Testis (tissue), 3 donors: Measurements from ENCODE around the gene GLRX5. TPM values are rescaled to one million over a fixed set of nuclear protein-coding genes. Genes with fewer than 3 reads are reported as not detected.

Experiments
- DNase-seq: peaks from one replicate; pipeline ENCODE4 v3.0.0-alpha.2; 2019
- H3K27ac ChIP-seq, 2 donors: fragments of 200-600 bp; sonication (generic); one replicate each; pipeline ENCODE4 v1.5.1; 2019
- H3K27me3 ChIP-seq: fragments of 200-600 bp; sonication (generic); one replicate; pipeline ENCODE4 v1.5.1; 2019
- H3K36me3 ChIP-seq: fragments of 200-600 bp; sonication (generic); one replicate; pipeline ENCODE4 v1.5.1; 2017; ENCODE audit warnings: low read depth; ENCODE audit errors: missing control alignments
- H3K4me1 ChIP-seq: fragments of 200-600 bp; sonication (generic); one replicate; pipeline ENCODE4 v1.5.1; 2019
- H3K4me3 ChIP-seq, 2 donors: fragments of 200-600 bp; sonication (generic); one replicate each; pipeline ENCODE4 v1.5.1; 2017 to 2019
- H3K9me3 ChIP-seq: fragments of 200-600 bp; sonication (generic); one replicate; pipeline ENCODE4 v1.5.1; 2017
- POLR2A ChIP-seq: fragments of 450-650 bp; IDR thresholded peaks from one replicate; pipeline ENCODE4 v1.6.1; 2017; ENCODE audit warnings: antibody characterized with exemption, mild to moderate bottlenecking, moderate library complexity
- WGBS, 2 donors: methylation state at CpG; one replicate each; pipeline ENCODE4 v1.1.5; 2018; 5-methylcytosine and 5-hydroxymethylcytosine counted together
- intact Hi-C: fragments of 100-400 bp; cut with DNase I; formaldehyde crosslinking; loops from one replicate; pipeline ENCODE4 v1.15.1; 2023; ENCODE audit warnings: low total_unique reads
- polyA plus RNA-seq: library from polyadenylated mRNA; stranded (reverse); fragments of 350-450 nt; fragmentation: Illumina TruSeq; extraction: RNeasy Lipid Tissue Mini Kit (QIAGEN cat#74804); gene quantifications from one replicate; pipeline ENCODE4 v1.2.3, GENCODE V29; 2014; ENCODE audit warnings: low read depth, low replicate concordance; ENCODE audit not compliant: insufficient read depth
- total RNA-seq, 2 donors: library from RNA; depleted of rRNA; stranded (reverse); fragments of >200 nt; gene quantifications; one replicate each; pipeline ENCODE4 v1.2.3, GENCODE V29; 2016
- TF ChIP-seq, protein P1 (sequence below), 3 experiments: fragments of 450-650 bp in 2 of 3; fragments of 200-600 bp in 1 of 3; sonication (generic) in 1 of 3; IDR thresholded peaks; one replicate each; pipeline ENCODE4 v1.5.1; 2016 to 2019; ENCODE audit warnings: antibody characterized with exemption in 3 of 3, mild to moderate bottlenecking in 2 of 3, moderate library complexity in 1 of 3

GLRX5 gene
- total and polyA plus RNA-seq, 3 donors from 2014 or later = 83.9 to 101 (median 95.0) TPM

DNA sequence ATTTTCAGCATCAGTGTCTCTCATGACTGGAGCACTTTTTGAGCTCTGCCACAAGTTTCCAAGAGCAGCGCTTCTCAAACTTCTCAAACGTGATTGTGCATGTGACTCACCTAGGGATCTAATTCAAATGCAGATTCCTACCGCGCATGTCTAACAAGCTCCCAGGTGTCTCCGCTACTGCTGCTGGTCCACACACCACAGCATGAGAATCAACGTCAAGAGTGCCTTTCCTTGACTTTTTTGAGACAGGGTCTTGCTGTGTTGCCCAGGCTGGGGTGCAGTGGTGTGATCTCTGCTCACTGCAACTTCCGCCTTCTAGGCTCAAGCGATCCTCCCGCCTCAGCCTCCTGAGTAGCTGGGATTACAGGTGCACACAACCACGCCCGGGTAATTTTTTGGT, 22.4 kb downstream of the GLRX5 start:
- no peaks in the 10 kb centered on the region for H3K4me1 ChIP-seq
- H3K27me3 ChIP-seq = no peaks in the 10 kb centered on the region
- no peak for DNase-seq
- H3K4me3 ChIP-seq = no peak overlapping the region
- WGBS, 2 donors = 90 to 92% methylated on average over 11 of the region's 11 CpGs
- TF ChIP-seq POLR2A = no peak
- TF ChIP-seq, protein P1, sequence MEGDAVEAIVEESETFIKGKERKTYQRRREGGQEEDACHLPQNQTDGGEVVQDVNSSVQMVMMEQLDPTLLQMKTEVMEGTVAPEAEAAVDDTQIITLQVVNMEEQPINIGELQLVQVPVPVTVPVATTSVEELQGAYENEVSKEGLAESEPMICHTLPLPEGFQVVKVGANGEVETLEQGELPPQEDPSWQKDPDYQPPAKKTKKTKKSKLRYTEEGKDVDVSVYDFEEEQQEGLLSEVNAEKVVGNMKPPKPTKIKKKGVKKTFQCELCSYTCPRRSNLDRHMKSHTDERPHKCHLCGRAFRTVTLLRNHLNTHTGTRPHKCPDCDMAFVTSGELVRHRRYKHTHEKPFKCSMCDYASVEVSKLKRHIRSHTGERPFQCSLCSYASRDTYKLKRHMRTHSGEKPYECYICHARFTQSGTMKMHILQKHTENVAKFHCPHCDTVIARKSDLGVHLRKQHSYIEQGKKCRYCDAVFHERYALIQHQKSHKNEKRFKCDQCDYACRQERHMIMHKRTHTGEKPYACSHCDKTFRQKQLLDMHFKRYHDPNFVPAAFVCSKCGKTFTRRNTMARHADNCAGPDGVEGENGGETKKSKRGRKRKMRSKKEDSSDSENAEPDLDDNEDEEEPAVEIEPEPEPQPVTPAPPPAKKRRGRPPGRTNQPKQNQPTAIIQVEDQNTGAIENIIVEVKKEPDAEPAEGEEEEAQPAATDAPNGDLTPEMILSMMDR (IDR thresholded peaks at IDR 0.05) = no peak
- H3K36me3 ChIP-seq = no peaks in the 10 kb centered on the region
- H3K27ac ChIP-seq = no peak overlapping the region
- intact Hi-C loops = no loop called here
- no peaks in the 10 kb centered on the region for H3K9me3 ChIP-seq

GRCh38 chr14:95557832-95558231, 23.0 kb downstream of the GLRX5 start:
- Histone ChIP-seq H3K4me3 (no peak overlapping the region), H3K9me3 (no peaks in the 10 kb centered on the region), H3K27ac (no peak overlapping the region), H3K27me3 (no peaks in the 10 kb centered on the region), H3K4me1 (no peaks in the 10 kb centered on the region), H3K36me3 (no peaks in the 10 kb centered on the region)
- 78 to 82% methylated on average over 2 of the region's 2 CpGs for WGBS, 2 donors
- TF ChIP-seq POLR2A = no peak
- TF ChIP-seq, protein P1 (IDR thresholded peaks at IDR 0.05) = no peak
- DNase-seq = no peak
- intact Hi-C loops = no loop called here

DNA sequence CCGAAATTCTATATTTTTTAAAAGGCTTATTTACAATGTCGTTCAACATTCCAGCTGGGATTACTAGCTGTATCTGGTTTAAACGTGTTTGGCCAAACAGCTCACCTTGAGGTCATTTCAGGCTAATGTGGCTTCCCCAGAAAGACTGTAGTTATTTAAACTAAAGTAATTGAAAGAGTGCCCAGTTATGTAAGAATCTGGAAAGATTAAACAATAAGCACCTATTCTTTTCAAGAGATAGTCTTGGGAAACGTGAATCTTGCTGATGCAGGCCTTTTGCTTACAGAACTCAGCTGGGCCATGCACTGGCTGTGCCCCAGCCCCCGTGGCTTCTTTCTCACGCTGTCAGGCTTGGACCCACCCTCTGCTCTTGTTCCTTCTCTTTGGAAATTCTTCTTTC, 24.4 kb downstream of the GLRX5 start:
- intact Hi-C loops = no loop called here
- no peaks in the 10 kb centered on the region for H3K36me3 ChIP-seq
- no peaks in the 10 kb centered on the region for H3K9me3 ChIP-seq
- H3K27ac ChIP-seq = no peak overlapping the region
- TF ChIP-seq, protein P1 (IDR thresholded peaks at IDR 0.05) = no peak
- TF ChIP-seq POLR2A = no peak
- WGBS, 2 donors = 59 to 61% methylated on average over 6 of the region's 6 CpGs
- no peaks in the 10 kb centered on the region for H3K4me1 ChIP-seq
- H3K27me3 ChIP-seq = no peaks in the 10 kb centered on the region
- no peak for DNase-seq
- no peak overlapping the region for H3K4me3 ChIP-seq

DNA sequence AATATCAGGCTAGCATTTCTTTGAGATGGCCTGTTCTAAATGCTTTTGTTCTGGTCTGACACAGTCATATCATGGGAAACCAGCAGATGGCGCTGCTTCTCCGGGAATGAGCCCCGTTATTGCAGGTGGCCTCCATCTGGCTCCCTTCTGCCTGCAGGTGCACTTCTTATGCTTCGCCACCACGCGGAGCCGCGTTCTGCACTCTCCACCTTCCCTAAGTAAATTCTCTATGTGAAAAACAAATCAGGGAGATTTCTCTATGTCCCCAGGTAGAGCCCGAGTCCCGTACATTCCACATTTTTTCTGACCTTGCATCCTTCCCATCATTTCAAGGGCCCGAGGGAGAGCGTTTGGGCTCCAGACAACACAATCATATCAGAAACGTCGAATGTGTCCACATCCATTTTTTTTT, 26.2 kb downstream of the GLRX5 start:
- intact Hi-C loops = loop anchor here (10.0 kb wide), 1 partner anchor 424 kb away; no protein-coding TSS in a partner anchor
- no peaks in the 10 kb centered on the region for H3K9me3 ChIP-seq
- H3K27me3 ChIP-seq = no peaks in the 10 kb centered on the region
- DNase-seq = peak; percentile 96
- TF ChIP-seq, protein P1 (IDR thresholded peaks at IDR 0.05) = peak; percentile 96 to 97 (median 96)
- no peak for TF ChIP-seq POLR2A
- 4% methylated on average over 14 of the region's 14 CpGs for WGBS, 2 donors
- no peaks in the 10 kb centered on the region for H3K4me1 ChIP-seq
- H3K4me3 ChIP-seq = no peak overlapping the region
- H3K36me3 ChIP-seq = no peaks in the 10 kb centered on the region
- no peak overlapping the region for H3K27ac ChIP-seq
